ENCODE data around the gene SMARCAL1. TPM values are rescaled to one million over a fixed set of nuclear protein-coding genes. Genes with fewer than 3 reads are reported as not detected.
A peak's percentile ranks its signal among the peaks of the same experiment; 100 is the strongest.

Gene SMARCAL1
- total and polyA plus RNA-seq, 2 of the 13 experiments (the other 11 are each of a cell fraction or from before 2014, with no cell fraction given), result 12.7 to 21.3 TPM

GRCh38 chr2:216371721-216372702, 40.3 kb upstream of the SMARCAL1 start, which contains the start of gene MARCHF4 (continued):
- TF ChIP-seq MTERF4 (CRISPR knock-in tag; IDR thresholded peaks at IDR 0.05), result no peak
- no peak for TF ChIP-seq MNT (IDR thresholded peaks at IDR 0.05)
- TF ChIP-seq NONO (IDR thresholded peaks at IDR 0.05), result no peak
- 0 out of 2 replicates have a peak, but pooled peaks have one; percentile 52 for TF ChIP-seq NONO (CRISPR knock-in tag; conservative IDR thresholded peaks at IDR 0.05)
- TF ChIP-seq TFE3 (CRISPR knock-in tag; IDR thresholded peaks at IDR 0.05), result peak; percentile 92
- TF ChIP-seq HNRNPK (IDR thresholded peaks at IDR 0.05; ENCODE audit: low read depth, low read length, poor library complexity, severe bottlenecking), result peak; percentile 96
- TF ChIP-seq KLF15 (CRISPR knock-in tag; IDR thresholded peaks at IDR 0.05; ENCODE audit: borderline replicate concordance), result peak; percentile 93
- peak; percentile 98; the same call in 1 of the 2 replicates for TF ChIP-seq ZBTB44 (CRISPR knock-in tag; IDR thresholded peaks at IDR 0.05)
- TF ChIP-seq SUZ12 (IDR thresholded peaks at IDR 0.05; ENCODE audit: low read depth, low read length), result no peak
- no peak for TF ChIP-seq CEBPG (CRISPR knock-in tag; IDR thresholded peaks at IDR 0.05)
- no peak for TF ChIP-seq RXRA (CRISPR knock-in tag; IDR thresholded peaks at IDR 0.05)
- no peak for TF ChIP-seq ZNF318 (CRISPR knock-in tag; IDR thresholded peaks at IDR 0.05)
- peak; percentile 68; the same call in 1 of the 2 replicates for TF ChIP-seq TARDBP (CRISPR knock-in tag; IDR thresholded peaks at IDR 0.05)
- no peak for TF ChIP-seq MLLT10 (CRISPR knock-in tag; IDR thresholded peaks at IDR 0.05)
